Activated effector memory CD4-positive, alpha-beta T cell treated with Interleukin-2 at 50 U/mL for 16 hours (primary cell): ENCODE results near the gene DNAH3.
A peak's percentile ranks its signal among the peaks of the same experiment; 100 is the strongest.

Experiments used
- DNase-seq: peaks from one replicate; pipeline ENCODE4 v3.0.0-alpha.2; 2020

DNAH3 gene

DNA sequence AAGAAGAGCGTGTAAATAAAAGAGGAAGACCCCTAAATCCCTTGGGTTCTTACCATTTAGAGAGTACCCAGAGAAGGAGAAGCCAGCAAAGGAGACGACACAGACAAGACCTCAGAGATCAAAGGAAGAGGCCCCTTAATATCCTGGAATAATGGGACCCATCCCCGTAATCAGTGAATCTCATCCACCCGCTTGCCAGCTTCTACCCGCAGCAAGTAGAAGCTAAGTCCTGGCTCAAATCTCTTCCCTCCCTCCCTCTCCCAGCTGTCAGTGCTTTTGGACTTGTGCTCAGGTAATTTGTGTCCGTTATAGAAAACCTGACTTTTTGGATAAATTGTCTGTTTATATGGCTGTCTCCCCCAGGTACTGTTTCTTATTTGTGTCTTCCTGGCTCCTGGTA is 248.2 kb downstream of the DNAH3 start:
- no peak for DNase-seq

DNA sequence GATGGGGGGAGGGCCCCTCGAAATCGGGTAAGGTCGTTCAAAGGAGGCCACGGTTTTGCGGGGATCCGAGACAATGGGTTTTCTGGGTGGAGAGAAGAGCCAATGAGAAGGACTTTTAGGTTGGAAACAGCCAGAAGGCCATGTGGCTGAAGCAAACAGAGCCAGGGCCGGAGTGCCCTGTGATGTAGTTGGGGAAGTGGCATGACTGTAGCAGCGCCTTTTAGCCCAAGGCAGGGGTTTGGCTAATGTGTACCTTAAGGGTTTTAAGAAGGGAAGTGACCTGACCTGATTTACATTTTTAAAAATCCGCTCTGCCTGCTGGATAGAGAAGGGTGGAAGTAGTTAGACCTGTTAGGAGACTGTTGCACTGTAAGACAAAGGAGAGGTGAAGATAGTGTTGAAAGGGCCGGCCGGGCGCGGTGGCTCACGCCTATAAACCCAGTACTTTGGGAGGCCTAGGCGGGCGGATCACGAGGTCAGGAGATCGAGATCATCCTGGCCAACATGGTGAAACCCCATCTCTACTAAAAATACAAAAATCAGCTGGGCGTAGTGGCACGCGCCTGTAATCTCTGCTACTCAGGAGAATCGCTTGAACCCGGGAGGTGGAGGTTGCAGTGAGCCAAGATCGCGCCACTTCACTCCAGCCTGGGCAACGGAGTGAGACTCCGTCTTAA is 249.1 kb downstream of the DNAH3 start:
- DNase-seq = no peak

DNA sequence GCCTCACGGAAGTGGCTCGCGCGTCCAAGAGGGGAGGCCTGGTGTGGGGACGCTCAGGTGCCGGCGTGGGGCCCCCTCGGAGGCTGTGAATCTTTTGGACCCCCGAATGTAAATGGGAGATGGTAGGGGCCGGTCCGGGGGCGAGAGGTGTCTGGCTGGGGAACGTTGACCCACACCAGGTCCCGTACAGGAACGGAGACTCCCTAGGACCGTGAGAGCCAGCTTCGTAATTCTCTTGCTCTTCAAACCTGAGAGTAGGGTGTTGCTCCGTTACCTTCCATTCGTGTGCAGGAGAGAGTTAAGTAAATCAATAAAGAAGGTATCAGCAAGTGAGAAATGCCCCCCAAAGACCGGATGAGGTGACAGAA is 249.6 kb downstream of the DNAH3 start:
- DNase-seq = no peak

DNA sequence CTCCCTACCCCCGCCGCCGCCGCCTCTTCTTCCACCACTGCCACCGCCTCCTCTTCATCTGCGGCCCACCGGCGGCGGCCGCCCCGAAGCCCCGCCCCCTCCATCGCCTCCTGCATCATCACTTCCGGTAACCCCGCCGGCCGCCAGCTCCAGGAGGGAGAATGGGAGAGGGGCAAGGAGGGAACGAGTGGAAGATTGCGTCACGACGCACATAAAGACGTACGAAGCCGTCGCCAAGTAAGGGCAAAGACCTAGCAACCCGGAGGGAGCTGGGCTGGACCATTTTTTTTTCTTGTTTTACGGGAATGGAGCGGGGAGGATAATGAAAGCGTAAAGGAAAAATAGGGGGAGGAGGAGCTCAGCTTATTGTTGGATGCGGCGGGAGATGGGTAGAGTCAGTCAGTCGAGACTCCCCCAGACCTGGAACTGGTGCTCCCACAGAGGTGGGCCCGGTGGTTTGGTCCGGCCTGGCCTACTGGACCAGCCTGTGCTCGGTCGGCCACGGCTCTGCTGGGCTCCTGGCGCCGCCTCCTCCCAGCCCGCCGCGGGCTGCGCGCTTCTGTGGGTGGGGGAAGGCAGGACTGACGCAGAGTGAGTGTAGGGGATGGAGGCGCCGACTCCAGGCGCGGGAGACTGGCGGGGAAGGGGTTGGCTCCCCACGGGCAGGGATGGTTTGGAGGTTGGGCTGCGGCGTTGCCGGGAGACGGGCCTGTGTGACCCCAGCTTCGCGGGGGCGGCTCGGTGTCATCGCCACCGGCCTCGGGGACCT is 250.2 kb downstream of the DNAH3 start, which contains the start of the genes DCUN1D3 and LYRM1:
TSS of gene DCUN1D3 (minus strand) at position 60 of the 769 bp plus-strand sequence. CDS start 37,820 bp downstream, outside the sequence.
TSS of gene LYRM1 (plus strand) at position 473 of the 769 bp plus-strand sequence. CDS start 14,785 bp downstream, outside the sequence.
- peak; percentile 72 for DNase-seq

DNA sequence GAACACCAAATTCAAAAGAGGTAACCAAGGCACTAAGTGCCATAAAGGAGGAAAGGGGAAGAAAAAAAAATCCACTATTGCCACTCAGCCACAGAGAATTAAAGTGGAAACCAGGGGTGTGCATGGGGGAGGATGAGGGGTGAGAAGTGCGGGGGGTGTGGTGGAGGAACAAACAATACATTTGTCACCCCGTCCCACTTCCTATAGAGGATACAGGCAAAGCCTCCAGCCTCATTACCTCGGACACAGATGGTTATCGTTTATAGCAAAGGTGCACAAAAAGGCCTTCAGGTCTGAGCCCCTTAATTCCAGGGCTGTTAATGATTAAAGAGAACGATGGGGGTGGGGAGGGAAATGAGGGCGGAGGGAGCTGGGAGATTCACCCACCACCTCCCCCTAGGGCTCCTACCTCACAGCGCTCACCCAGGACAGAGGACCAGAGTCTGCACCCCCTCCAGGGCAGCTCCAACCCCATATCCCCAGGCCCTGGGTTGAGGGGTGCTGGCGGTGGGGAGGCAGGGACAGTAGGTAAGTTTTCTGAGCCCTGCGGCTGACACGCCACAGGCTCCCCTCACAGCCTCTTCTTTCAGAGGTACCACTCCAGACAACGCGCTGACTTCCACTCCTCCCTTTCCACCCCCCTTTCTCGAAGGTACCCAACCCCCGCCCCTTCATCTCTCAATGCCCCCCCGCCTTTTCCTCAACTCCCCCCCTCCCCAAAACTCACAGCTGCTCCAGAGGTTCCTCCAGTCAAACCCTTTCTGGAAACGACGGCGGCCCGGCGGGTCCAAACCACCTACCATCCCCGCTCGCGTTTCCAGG is 251.0 kb downstream of the DNAH3 start:
- no peak for DNase-seq

DNA sequence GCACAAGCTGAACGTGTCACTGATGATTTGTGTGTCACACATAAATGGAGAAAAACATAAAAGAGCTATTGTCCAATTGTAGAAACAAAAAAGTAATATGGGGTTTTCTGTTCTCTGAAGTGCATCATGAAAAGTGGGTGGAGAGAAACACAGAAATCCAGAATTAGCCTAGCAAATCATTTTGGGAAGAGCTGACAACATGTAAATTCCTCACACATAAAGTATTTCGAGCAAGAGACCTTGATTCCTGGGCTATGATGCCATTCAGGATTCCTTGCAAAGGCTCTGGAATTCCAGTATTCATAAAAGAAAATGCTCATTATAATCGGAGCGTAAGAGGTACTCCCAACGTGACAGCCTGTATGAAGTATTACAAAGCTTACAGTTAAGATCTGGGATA is 251.6 kb downstream of the DNAH3 start:
- DNase-seq = no peak

DNA sequence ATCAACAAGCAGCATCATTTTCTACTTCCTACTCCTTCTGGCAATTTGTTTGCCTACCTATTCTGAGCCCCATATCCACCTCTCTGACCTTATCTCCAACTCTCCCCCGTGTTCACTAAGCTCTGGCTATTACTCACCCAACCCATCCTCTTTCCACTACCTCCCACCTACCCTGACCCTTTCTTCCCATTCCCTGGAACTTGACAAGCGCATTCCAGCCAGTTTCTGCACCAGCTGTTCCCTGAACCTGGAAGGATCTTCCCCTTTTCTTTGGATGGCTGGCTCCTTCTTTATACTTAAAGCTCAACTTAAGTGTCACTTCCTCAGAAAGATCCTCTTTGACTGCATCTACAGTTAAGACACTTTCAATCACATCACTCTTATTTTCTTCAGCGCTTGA is 252.7 kb downstream of the DNAH3 start:
- no peak for DNase-seq

DNA sequence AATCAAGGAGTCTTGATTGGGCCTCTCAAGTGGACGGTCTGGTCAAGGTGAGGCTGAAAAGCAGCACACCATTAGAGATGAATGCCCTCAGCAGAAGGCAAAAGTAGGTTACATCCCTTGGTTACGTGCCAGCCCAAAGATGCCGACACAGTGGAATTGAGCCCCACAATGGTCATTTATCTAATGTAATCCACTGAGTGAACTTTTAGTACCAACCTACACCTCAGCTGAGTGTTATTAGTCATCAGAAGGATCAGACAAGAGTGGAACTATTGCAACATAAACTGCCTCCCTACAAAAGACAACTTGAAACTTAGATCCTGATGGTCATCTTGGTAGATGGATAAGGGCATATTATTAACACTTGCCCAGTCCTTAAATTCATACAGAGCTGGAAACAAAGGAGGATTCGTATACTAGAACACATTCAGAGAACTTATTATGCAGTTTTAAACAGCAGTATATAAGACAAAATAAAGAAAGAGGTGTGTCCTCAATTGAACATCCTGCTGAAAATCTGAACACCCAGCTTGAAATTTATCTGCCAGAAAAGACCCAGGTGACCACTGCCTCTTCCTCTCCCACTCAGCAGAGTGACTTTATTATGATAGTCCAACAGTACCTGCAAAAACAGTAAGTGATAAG is 253.3 kb downstream of the DNAH3 start:
- DNase-seq = no peak

DNA sequence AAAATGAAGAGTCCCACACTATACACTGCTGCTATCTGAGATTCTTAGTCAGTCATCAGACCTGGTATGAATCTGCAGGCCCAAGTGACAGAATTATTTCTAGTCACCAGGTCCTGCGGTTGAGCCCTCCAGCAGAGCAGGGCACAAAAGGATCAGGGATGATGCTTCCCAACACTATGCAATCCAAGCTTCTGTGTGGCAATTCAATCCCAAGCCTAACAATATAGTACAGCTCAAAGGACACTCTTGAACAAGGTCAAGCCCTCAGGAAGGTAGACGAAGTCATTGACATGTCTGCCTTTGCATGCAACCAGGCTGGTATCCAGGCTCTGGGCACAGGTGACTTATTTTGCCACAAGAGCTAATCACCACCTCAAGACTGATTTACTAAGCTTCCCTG is 256.3 kb downstream of the DNAH3 start:
- DNase-seq = no peak

DNA sequence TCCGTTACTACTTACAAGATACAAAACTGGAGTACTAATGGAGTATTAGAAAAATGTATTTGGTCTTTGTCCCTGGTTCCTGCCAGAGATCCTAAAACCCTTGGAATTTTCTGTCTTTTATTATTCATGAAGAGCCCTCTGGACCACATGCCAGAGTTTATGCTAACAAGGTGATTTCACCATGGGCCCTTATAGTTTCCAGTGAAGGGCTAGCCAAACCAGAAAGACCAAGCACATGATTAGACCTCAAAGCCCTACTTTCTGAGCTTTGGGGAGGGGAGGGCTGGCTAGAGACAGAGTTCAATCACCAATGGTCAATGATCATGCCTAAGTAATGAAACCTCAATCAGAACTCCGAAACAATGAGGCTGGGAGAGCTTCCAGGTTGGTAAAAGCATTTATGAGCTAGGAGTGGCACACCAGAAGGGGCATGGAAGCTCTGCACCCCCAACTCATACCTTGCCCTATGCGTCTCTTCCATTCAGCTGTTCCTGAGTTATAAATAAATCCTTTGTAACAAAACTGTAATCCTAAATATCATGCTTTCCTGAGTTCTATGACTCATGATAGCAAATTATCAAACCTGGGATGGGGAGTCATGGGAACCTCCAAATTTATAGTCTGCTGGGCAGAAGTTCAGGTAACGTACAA is 260.9 kb downstream of the DNAH3 start:
- DNase-seq = no peak

DNA sequence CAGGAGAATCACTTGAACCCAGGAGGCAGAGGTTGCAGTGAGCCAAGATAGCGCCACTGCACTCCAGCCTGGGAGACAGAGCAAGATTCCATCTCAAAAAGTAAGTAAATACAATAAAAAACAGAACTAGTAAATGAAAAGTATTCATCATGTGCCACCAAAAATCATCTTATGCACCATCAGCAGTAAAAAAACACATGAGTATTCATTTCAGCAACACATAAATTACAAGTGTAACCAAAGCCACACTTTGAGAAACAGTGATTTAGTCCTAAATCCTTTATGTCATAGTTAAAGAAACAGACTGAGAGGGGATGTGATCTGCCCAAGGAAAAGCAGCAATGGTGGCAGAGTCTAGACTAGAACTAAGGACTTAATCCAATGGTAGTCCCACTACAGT is 263.4 kb downstream of the DNAH3 start:
- DNase-seq = no peak

DNA sequence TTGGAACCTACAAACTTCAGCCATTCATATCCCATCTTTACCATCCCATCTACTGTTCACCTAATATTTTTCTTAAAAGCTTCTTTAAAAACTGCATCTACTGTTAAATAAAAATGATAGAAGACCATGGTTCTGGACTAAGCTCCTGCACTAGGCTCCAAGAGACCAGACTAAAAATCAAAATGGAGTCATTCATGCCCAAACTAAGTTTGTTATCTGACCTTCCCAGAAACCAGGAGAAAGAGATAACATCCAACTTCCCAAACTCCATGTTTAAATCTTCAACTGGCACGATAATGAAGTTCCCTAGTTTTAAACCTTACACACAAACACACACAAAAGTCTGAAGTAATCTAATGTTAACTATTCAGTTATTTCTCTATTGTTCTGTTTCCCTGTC is 264.3 kb downstream of the DNAH3 start:
- DNase-seq = no peak

DNA sequence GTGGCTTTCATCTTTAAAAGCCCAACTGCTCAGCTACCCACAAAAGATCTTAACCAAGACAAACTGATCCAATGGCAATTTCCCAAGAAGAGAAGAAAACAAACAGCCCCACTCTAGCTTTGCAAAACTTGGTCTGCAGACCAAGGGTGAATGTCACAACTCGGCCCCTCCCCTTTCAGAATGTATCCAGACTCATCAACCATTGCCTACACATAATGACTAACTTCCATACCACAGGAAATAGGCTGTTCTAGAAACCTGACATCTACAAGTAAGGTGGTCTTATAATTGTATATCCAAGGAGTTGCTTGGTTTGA is 266.4 kb downstream of the DNAH3 start:
- no peak for DNase-seq

DNA sequence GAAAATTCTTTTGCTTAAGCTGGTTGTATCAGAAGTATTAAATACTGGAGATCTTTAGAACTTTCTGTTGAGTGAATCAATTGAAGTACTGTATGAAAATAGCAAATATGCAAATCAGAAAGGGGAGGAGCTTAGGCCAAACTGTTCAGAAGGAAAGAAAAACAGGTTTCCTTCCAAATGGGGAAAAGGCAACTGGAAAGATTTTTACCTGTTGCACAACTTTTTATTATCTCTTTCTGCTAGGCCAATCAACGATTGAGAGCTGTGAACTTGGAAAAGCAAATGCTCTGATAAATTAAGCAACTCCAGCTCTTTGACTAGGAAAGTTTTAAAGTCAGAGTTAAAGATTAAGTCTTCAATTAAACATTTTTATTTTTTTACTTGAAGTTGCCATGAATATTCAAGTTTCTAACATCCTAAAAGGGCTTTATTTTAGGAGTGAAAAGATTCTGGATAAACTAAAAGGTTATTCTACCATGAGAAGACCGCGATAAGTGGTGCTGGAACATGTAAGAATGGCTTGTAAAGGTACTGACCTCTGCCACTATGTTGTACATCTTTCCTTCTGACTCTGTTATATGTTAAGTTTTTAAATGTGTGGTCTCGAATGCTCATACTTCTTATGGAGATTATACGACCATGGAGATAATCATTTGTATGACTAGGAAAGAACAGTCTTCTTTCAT is 266.9 kb downstream of the DNAH3 start:
- no peak for DNase-seq
